GM19099 (cell line): ENCODE results near the gene SLCO3A1.

ENCODE experiments used
- POLR2A ChIP-seq: IDR thresholded peaks from 3 replicates; pipeline ENCODE4 v1.6.1; 2011; ENCODE audit warnings: low read depth; ENCODE audit not compliant: insufficient read length; ENCODE audit errors: extremely low read depth

The SLCO3A1 gene

DNA sequence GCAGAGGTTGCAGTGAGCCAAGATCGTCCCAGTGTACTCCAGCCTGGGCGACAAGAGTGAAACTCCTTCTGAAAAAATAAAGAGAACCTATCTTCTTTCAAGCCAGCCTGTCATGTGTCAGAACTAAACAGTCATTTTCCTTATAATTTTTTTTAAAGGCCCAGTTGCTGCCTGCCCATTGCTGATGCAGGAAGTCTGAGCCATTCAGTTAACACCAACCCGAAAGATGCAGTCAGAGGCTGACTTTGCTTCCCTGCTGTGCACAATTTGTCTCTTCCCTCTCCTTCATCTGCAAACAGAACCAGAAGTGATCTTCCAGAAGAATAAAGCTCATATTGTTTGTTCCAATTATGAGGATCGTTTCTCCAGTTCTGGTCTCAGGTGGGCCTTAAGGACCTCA is 220.6 kb downstream of the SLCO3A1 start:
- no peak for TF ChIP-seq POLR2A

DNA sequence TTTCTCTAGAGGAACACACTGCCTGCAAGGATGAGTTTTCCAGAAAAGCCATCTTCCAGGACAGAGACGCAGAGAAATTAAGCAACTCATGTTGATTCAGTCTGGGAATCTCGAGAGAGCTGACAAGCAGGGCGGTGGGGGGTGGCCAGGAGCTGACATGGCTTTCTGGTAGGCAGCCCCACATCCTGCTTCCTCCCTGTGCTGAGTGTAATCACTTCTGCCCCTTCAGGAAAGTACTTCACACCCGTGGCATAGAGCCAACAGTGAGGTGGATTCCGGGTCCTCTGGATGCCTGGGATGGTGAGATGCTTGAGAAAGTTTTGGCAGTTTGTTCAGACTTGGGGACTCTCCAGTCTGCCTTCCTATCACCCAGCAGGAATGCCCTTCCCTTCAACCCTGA is 221.1 kb downstream of the SLCO3A1 start:
- TF ChIP-seq POLR2A, result no peak

DNA sequence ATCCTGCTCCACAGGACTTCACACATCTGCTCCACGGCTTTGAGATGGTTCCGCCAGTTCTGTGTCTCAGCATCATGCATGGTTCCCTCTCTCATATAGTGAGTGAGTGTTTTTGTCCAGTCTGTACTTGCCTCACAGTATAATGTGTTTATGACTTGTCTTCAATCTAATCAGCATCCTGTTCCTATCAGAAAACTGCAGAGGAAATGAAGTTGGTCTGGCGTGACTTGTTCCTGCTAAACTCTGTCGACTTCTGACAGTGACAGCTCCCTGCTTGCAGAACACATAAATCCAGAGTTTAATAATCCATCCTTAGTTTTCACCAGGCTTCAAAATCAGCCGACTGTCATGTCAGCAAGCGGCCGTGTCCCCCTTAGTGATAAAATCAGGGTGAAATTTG is 222.3 kb downstream of the SLCO3A1 start:
- no peak for TF ChIP-seq POLR2A

DNA sequence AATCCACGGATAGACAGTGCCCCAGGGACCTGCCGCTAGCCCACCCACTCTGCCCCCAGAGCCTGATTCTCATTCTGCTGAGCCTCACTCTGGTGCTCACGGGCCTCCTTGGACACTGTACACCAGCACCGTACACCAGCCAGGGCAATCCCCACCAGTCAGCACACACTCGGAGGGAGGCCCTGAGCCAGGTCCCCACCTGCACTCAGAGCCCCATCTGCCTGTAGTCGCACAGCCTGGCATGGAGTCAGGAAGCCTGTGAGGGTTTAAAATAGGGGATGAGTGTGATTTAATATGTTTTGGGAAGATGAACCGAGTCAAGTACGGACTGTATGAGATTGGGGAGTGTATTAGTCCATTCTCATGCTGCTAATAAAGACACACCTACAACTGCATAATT is 223.0 kb downstream of the SLCO3A1 start:
- no peak for TF ChIP-seq POLR2A

DNA sequence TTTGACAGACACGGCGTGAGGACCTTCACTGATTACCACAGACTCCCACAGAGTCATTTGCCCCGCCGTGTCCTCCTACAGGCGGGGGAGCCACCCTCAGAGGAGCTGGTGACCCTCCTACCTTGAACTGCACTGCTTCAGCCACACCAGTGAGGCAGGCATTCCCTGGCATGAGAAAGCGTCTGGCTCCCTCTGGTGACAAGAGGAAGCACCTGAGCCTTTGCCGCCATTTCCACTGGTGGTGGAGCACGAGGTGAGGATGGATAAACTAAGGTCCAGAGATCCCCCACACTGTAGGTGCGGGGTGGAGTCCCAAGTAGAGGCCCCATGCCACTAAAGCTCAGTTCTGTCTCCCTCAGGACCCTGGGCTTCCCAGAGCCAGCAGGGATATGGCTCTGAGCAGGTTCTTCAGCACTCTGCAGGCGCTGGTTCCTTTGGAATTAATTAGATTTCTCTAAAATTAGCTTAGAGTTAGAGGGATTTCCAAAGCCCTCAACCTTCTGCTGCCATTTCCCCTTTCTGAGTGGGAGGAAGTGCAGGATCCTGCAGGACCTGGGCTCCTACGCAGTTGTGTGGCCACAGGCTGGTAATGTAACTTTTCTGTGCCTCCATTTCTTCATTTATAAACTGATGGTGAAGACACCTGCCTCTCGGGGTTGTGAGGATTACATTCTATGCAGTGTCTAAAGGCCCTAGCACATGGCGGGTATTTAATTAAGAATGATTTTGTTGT is 224.0 kb downstream of the SLCO3A1 start:
- TF ChIP-seq POLR2A, result no peak

DNA sequence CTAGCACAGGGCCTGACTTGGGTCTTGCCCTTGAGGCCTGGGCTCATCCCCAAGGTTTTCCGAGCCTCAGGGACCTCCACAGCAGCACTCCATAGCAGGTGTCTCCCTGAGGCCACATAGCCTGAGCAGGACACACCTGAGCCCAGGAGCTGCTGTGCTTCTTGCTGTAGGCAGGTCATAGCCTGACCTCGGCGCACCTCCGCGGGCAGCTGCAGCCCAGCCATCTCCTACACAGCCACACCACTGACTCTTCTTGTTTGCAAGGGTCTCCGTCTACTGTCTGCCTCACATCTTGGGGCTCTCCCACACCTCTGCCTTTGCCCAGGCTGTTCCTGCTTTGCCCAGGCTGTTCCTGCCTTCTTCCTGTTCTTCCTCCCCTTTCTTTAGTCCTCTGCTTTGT is 224.8 kb downstream of the SLCO3A1 start:
- no peak for TF ChIP-seq POLR2A

DNA sequence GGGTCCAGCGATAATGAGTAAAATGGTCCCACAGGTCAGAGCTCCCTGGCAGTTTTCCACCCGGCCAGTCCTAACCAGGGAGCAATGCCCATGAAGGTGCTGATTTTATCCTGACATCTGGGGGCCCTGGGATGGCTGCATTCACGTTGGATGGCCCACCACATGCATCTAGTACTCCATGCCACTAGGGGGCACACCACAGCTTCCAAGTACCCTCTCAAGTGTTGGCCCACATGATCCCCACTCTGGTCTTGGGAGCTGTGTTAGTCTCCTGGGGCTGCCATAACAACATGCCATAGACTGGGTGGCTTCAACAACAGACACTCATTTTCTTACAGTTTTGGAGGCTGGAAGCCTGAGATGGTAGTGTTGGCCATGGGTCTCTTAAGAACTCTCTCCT is 225.5 kb downstream of the SLCO3A1 start:
- TF ChIP-seq POLR2A, result no peak

DNA sequence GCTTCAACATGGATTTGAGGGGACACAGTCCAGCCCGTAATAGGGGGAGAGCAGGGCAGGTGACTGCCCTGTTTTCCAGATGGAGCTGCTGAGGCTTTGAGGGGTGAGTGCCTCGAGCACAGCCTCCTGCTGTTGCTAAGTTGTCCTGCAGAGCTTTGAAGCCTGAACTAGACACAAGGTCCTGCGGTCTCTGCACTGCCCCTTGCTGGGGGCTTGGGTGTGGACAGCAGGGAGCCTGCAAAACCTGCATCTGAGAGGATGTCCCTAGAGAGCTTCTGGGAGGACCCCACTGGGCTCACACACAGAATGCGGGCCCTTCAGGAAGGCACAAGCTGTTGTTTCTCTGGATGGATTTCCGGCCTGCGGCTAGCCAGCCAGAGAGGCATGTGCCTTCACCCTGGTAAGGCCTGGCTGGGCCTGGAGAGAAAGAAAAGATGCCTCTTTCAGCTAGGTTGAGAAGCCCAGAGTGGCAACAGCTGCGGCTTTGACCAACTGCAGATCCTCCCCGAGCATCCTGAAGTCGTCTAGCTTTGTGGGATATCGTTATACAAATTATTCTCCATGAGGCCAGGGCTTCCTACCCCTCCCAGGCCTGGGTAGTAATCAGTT is 226.2 kb downstream of the SLCO3A1 start:
- TF ChIP-seq POLR2A, result no peak

DNA sequence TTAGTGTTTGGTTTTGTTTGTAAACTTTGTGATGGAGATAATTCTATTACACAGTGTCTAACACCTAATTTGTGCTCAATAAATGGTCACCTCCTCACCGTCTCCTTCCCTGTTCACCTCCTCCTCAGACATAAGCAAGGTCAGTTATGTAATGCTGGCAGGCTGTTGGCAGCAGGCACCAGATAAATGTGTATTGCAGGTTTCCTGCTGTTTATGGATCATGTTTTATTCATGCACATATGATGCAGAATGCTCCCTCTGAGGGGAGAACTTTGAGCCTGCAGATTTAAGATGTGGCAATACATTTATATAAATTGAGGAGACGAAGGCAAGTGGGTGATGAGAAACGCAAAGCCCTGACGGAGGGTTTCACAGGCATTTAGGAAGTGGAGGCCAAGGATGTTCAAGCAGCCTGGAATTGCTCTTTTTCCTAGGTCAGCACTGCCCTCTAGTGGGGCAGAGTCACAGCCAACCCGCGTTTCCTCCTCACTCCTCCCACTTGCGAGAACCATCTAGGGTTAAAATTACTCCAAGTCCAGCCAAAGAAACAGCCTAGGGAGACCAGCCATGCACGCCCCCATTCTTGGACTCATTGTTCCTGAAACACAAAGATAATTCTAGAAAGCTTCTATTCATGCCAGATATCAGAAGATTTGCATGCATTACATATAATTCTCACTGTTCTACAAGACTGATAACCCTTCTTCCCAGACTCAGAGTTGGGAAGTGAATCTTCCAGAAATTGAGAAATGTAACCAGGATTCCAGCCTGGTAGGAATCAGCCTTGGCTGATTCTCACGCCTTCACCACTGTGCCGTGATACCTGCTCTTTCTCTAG is 228.7 kb downstream of the SLCO3A1 start:
- TF ChIP-seq POLR2A, result no peak

DNA sequence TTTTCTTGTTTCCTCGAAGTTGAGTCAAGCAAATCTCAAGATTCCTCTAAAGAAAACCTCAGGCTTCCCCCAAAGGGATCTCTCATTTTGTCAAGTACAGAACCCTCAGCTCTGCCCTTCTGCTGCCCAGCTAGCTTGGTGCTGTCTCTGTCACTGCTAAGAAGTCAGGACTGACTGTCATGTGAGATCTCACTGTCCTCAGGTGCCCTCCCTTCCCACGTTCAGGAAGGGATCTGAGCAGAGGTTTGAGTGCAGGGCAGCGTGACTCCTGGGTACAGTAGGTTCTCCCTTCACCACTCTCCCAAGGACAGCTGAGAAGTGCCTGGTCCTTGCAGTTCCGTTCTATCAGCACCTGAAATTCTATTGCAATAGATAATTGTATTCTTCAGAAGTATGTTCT is 229.7 kb downstream of the SLCO3A1 start:
- TF ChIP-seq POLR2A, result no peak

DNA sequence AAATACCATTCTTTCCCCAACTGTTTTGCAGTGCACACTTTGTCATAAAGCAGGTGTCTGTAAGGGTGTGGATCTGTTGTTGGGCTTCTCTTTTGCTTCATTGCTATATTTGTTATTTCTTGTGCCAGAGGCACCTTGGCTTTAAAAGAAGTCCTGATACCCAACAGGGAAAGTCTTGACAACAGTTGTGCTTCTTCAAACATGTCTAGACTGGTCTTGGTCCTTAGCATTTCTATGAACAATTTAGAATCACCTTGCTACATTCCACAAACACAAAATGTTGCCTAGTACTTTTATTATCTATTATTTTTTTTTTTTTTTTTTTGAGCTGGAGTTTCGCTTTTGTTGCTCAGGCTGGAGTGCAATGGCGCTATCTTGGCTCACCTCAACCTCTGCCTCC is 233.7 kb downstream of the SLCO3A1 start:
- no peak for TF ChIP-seq POLR2A

DNA sequence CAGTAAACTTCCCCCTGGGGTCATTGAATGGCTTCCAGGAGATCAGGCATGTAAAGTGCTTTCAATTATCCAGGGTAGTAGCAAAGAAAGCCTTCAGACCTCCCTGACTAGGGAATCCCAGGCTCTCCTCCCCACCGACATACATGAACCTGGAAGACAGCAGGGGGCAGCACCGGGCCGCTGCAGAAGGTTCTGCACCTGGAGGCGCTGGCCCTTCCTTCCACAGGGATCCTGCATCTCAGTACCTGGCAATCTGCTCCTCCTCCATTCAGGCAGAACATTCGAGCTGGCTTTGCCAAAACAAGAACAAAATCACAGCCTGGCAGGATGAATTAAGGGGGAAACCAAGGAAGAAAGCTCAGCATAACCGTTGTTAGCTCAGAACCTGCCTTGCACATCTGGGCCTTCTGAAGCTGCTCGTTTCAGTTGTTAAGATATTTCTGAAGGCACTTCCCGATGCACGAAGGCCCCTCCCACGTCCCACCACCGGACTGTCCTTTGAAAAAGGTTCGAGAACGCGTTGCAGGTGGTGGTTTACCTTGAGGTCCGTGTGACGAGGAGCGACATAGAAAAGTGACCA is 237.7 kb downstream of the SLCO3A1 start:
- no peak for TF ChIP-seq POLR2A

DNA sequence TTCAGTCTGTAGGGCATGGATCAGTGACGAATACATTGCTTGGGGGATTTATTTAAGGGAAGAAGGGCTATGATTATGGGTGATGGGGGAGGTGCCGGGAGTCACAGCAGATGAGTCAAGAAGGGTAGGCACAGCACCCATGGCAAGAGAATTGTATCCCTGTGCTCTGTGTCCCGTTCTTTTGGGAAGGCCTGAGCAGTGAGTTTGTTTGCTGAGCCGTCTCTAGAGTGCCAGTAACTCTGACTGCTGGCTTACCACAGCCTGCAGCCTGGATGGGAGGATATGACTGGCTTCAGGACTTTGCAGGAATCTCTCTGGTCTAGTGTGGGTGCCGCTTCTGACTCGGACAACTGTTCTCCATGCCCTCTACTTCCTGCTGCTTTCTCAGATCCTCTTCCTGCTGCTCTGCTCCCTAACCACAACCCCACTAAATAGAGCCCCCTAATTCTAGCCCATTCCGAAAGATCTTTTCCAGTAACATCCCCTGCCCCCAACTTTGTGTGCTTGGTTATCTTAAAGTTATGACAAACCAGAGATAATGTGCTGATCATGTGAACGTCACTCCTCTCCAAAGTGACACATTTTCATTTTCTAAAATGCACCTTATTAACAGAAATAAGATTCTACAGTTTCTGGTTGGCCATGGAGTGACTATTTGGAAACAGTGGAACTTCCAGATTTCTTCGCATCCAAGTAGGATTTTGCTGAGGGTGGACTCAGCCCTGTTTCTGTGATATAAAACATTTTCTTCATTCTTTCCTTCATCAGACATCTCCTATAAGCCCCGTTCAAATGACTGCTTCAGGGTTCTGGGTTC is 239.0 kb downstream of the SLCO3A1 start:
- TF ChIP-seq POLR2A, result no peak

DNA sequence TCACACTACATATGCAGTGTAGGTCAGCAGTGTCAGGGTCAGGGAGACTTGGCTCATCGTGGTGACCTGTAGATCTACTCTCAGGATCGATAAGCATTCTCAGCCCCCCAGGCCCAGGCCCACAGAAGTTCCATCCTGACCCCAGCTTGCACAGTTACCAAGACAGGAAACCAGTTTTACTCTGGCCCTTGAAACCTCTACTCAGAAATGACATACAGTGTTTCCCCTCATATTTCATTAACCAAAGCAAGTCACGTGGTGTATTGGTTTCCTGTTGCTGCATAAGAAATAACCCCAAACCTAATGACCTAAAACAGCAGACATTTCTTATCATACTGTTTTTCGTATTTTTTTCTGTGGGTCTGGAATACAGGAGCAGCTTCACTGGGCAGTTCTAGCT is 242.2 kb downstream of the SLCO3A1 start:
- no peak for TF ChIP-seq POLR2A
